ENCODE measurements around the gene MAD1L1.

DNA sequence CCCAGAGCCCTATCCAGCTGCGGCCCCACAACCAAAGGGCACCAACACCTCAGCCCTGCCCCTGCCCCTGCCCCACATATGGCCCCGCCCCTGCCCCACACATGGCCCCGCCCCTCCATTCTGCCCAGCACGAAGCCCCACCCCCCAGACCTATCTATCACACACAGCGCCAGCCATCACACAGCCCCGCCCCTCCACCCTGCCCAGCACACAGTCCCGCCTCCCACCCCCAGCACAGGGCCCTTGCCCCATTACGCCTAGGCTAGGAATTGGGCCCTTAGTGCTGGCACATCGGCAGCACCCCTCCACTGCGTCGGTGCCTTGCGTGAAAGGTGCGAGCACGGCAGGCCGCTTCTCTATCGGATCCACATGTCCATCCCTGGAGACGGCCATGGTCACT is 126.8 kb downstream of the MAD1L1 start:
- TF ChIP-seq POLR2A (IDR thresholded peaks at IDR 0.05; ENCODE audit: insufficient read depth in 1 of 2, low read depth in 2 of 2, low read length in 2 of 2) (no peak), SPEN (CRISPR knock-in tag; IDR thresholded peaks at IDR 0.05; ENCODE audit: low read depth) (no peak), TCF7L2 (IDR thresholded peaks at IDR 0.05; ENCODE audit: low read depth, low read length) (no peak), SP1 (IDR thresholded peaks at IDR 0.05) (no peak), SP1 (CRISPR knock-in tag; IDR thresholded peaks at IDR 0.05) (no peak), CC2D1A (CRISPR knock-in tag; IDR thresholded peaks at IDR 0.05) (no peak), SALL1 (CRISPR knock-in tag; IDR thresholded peaks at IDR 0.05) (no peak), RFXAP (CRISPR knock-in tag; IDR thresholded peaks at IDR 0.05; ENCODE audit: borderline replicate concordance) (no peak), ZNF550 (CRISPR knock-in tag; IDR thresholded peaks at IDR 0.05; ENCODE audit: borderline replicate concordance) (no peak)
- TF ChIP-seq, protein P1, sequence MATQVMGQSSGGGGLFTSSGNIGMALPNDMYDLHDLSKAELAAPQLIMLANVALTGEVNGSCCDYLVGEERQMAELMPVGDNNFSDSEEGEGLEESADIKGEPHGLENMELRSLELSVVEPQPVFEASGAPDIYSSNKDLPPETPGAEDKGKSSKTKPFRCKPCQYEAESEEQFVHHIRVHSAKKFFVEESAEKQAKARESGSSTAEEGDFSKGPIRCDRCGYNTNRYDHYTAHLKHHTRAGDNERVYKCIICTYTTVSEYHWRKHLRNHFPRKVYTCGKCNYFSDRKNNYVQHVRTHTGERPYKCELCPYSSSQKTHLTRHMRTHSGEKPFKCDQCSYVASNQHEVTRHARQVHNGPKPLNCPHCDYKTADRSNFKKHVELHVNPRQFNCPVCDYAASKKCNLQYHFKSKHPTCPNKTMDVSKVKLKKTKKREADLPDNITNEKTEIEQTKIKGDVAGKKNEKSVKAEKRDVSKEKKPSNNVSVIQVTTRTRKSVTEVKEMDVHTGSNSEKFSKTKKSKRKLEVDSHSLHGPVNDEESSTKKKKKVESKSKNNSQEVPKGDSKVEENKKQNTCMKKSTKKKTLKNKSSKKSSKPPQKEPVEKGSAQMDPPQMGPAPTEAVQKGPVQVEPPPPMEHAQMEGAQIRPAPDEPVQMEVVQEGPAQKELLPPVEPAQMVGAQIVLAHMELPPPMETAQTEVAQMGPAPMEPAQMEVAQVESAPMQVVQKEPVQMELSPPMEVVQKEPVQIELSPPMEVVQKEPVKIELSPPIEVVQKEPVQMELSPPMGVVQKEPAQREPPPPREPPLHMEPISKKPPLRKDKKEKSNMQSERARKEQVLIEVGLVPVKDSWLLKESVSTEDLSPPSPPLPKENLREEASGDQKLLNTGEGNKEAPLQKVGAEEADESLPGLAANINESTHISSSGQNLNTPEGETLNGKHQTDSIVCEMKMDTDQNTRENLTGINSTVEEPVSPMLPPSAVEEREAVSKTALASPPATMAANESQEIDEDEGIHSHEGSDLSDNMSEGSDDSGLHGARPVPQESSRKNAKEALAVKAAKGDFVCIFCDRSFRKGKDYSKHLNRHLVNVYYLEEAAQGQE (IDR thresholded peaks at IDR 0.05; ENCODE audit: borderline replicate concordance in 1 of 2, low read depth in 1 of 2, low read length in 2 of 2), result no peak
- TF ChIP-seq, protein P2, sequence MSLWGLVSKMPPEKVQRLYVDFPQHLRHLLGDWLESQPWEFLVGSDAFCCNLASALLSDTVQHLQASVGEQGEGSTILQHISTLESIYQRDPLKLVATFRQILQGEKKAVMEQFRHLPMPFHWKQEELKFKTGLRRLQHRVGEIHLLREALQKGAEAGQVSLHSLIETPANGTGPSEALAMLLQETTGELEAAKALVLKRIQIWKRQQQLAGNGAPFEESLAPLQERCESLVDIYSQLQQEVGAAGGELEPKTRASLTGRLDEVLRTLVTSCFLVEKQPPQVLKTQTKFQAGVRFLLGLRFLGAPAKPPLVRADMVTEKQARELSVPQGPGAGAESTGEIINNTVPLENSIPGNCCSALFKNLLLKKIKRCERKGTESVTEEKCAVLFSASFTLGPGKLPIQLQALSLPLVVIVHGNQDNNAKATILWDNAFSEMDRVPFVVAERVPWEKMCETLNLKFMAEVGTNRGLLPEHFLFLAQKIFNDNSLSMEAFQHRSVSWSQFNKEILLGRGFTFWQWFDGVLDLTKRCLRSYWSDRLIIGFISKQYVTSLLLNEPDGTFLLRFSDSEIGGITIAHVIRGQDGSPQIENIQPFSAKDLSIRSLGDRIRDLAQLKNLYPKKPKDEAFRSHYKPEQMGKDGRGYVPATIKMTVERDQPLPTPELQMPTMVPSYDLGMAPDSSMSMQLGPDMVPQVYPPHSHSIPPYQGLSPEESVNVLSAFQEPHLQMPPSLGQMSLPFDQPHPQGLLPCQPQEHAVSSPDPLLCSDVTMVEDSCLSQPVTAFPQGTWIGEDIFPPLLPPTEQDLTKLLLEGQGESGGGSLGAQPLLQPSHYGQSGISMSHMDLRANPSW (CRISPR knock-in tag; IDR thresholded peaks at IDR 0.05; ENCODE audit: borderline replicate concordance), result no peak
- TF ChIP-seq, protein P3, sequence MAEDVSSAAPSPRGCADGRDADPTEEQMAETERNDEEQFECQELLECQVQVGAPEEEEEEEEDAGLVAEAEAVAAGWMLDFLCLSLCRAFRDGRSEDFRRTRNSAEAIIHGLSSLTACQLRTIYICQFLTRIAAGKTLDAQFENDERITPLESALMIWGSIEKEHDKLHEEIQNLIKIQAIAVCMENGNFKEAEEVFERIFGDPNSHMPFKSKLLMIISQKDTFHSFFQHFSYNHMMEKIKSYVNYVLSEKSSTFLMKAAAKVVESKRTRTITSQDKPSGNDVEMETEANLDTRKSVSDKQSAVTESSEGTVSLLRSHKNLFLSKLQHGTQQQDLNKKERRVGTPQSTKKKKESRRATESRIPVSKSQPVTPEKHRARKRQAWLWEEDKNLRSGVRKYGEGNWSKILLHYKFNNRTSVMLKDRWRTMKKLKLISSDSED (CRISPR knock-in tag; IDR thresholded peaks at IDR 0.05), result no peak
- TF ChIP-seq, protein P4, sequence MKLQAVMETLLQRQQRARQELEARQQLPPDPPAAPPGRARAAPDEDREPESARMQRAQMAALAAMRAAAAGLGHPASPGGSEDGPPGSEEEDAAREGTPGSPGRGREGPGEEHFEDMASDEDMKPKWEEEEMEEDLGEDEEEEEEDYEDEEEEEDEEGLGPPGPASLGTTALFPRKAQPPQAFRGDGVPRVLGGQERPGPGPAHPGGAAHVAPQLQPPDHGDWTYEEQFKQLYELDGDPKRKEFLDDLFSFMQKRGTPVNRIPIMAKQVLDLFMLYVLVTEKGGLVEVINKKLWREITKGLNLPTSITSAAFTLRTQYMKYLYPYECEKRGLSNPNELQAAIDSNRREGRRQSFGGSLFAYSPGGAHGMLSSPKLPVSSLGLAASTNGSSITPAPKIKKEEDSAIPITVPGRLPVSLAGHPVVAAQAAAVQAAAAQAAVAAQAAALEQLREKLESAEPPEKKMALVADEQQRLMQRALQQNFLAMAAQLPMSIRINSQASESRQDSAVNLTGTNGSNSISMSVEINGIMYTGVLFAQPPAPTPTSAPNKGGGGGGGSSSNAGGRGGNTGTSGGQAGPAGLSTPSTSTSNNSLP (IDR thresholded peaks at IDR 0.05; ENCODE audit: low read depth, low read length), result no peak
- TF ChIP-seq, protein P5, sequence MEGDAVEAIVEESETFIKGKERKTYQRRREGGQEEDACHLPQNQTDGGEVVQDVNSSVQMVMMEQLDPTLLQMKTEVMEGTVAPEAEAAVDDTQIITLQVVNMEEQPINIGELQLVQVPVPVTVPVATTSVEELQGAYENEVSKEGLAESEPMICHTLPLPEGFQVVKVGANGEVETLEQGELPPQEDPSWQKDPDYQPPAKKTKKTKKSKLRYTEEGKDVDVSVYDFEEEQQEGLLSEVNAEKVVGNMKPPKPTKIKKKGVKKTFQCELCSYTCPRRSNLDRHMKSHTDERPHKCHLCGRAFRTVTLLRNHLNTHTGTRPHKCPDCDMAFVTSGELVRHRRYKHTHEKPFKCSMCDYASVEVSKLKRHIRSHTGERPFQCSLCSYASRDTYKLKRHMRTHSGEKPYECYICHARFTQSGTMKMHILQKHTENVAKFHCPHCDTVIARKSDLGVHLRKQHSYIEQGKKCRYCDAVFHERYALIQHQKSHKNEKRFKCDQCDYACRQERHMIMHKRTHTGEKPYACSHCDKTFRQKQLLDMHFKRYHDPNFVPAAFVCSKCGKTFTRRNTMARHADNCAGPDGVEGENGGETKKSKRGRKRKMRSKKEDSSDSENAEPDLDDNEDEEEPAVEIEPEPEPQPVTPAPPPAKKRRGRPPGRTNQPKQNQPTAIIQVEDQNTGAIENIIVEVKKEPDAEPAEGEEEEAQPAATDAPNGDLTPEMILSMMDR (CRISPR knock-in tag; IDR thresholded peaks at IDR 0.05), result no peak

Measured in HepG2 (cell line).